Measurements from ENCODE around the gene MERTK. TPM values are rescaled to one million over a fixed set of nuclear protein-coding genes. Genes with fewer than 3 reads are reported as not detected.

The MERTK gene
- total RNA-seq, 1 donor = under 0.01 TPM

GRCh38 chr2:111986116-111986900 is 87.9 kb downstream of the MERTK start:
- no peak for TF ChIP-seq CTCF (IDR thresholded peaks at IDR 0.05; ENCODE audit: insufficient read depth, low read depth, low read length)
- DNase-seq (ENCODE audit: low read depth) = peak; percentile 6
- no peak overlapping the region for H3K4me3 ChIP-seq (ENCODE audit: low read depth, low read length)

GRCh38 chr2:111990375-111990774 is 92.0 kb downstream of the MERTK start:
- no peak for TF ChIP-seq CTCF (IDR thresholded peaks at IDR 0.05; ENCODE audit: insufficient read depth, low read depth, low read length)

GRCh38 chr2:111990856-111991255 is 92.4 kb downstream of the MERTK start:
- no peak for DNase-seq (ENCODE audit: low read depth)
- TF ChIP-seq CTCF (IDR thresholded peaks at IDR 0.05; ENCODE audit: insufficient read depth, low read depth, low read length) = no peak
- no peak overlapping the region for H3K4me3 ChIP-seq (ENCODE audit: low read depth, low read length)

More at GRCh38 chr2:111990375-111990774, 92.0 kb downstream of the MERTK start:
- DNase-seq (ENCODE audit: low read depth) = no peak
- no peak overlapping the region for H3K4me3 ChIP-seq (ENCODE audit: low read depth, low read length)

GRCh38 chr2:111994042-111994441 is 95.6 kb downstream of the MERTK start:
- no peak for TF ChIP-seq CTCF (IDR thresholded peaks at IDR 0.05; ENCODE audit: insufficient read depth, low read depth, low read length)
- no peak for DNase-seq (ENCODE audit: low read depth)
- H3K4me3 ChIP-seq (ENCODE audit: low read depth, low read length) = no peak overlapping the region

GRCh38 chr2:111995148-111995547 is 96.7 kb downstream of the MERTK start:
- no peak overlapping the region for H3K4me3 ChIP-seq (ENCODE audit: low read depth, low read length)
- TF ChIP-seq CTCF (IDR thresholded peaks at IDR 0.05; ENCODE audit: insufficient read depth, low read depth, low read length) = no peak

GRCh38 chr2:111999809-112000208 is 101.4 kb downstream of the MERTK start:
- no peak overlapping the region for H3K4me3 ChIP-seq (ENCODE audit: low read depth, low read length)
- DNase-seq (ENCODE audit: low read depth) = no peak
- TF ChIP-seq CTCF (IDR thresholded peaks at IDR 0.05; ENCODE audit: insufficient read depth, low read depth, low read length) = no peak

More at GRCh38 chr2:111995148-111995547, 96.7 kb downstream of the MERTK start:
- DNase-seq (ENCODE audit: low read depth) = no peak

All from fibroblast of villous mesenchyme (primary cell).